ENCODE data around the gene MIER3.

DNA sequence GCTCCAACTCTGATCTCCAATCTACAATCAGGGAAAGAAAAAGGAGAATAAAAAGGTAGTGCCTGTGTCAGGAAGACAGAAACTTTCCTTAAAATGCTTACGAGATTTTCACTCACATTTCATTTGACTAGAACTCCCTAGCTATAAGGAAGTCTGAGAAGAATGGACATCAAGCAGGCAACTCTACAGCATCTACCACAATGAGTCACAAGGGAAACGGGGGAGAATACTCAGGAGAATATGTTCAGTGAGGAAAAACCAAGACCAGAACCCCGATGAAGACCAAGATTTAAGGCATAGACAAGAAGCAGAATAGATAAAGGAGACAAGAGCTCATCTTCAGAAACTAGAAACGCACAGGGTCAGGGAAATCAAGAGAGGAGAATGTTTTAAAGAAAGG lies 51.5 kb downstream of the MIER3 start:
- no peak for TF ChIP-seq POLR2A (IDR thresholded peaks at IDR 0.05)
- TF ChIP-seq, protein P1, sequence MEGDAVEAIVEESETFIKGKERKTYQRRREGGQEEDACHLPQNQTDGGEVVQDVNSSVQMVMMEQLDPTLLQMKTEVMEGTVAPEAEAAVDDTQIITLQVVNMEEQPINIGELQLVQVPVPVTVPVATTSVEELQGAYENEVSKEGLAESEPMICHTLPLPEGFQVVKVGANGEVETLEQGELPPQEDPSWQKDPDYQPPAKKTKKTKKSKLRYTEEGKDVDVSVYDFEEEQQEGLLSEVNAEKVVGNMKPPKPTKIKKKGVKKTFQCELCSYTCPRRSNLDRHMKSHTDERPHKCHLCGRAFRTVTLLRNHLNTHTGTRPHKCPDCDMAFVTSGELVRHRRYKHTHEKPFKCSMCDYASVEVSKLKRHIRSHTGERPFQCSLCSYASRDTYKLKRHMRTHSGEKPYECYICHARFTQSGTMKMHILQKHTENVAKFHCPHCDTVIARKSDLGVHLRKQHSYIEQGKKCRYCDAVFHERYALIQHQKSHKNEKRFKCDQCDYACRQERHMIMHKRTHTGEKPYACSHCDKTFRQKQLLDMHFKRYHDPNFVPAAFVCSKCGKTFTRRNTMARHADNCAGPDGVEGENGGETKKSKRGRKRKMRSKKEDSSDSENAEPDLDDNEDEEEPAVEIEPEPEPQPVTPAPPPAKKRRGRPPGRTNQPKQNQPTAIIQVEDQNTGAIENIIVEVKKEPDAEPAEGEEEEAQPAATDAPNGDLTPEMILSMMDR (IDR thresholded peaks at IDR 0.05) = no peak

All from tibial nerve (tissue), 3 donors.